G401.6 (cell line): ENCODE results near the gene CCL25.
"Not testable (repeated sequence)": the region's sequence is repeated elsewhere in the genome, so short reads cannot be mapped to it uniquely, and the experiment has no call there.

ENCODE experiments used
- FAIRE-seq: peaks from 2 replicates; lab custom pipeline; 2012; peaks lifted over from hg19 to GRCh38; lab: Jason Lieb, UNC

Gene CCL25

DNA sequence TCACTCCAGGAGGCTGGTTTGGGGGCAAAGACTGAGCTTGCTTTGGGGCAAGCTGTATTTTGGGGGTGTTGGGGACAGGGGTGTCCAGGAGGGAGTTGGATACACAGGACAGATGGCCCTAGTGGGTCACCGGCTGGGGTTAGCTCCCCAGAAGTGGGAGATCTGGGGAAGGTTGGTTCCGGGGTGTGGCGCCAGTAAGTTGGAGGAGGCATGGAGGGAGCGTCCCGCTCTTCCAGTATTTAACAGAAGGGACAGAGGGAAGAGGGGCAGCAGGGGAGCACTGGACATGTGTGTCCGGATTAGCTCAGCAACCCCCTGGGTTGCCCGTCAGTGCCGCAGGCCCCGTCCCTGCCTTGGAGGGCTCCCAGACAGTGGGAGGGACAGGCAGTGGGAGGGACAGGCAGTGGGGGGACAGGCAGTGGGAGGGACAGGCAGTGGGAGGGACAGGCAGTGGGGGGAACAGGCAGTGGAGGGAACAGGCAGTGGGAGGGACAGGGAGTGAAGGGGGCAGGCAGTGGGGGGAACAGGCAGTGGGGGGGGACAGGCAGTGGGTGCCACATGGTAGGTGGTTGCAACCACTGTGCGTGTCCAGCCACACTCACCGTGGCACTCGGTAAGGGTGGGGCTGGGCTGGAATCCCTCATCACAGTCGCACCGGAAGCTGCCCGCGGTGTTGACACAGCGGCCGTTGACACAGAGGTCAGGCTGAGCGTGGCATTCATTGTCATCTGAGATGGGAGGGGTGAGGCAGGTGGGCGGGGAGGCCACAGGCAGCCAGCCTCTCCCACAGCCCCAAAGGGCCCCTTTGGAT is 33.2 kb downstream of the CCL25 start:
- no peak for FAIRE-seq

DNA sequence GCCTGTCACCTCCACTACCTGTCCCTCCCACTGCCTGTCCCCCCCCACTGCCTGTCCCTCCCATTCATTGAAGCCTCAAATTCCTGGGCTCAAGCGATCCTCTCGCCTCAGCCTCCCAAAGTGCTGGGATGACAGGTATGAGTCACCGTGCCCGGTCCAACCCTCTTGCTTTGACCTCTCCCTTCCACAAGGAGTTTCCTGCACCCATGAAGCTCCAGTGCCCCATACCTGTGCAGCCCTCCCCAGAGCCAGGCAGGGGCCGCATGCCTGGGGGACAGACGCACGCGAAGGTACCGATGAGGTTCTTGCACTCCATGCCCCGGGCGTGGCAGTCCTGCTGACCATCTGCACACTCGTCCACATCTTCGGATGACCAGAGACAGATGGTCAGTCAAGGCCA is 34.3 kb downstream of the CCL25 start:
- FAIRE-seq: no peak

DNA sequence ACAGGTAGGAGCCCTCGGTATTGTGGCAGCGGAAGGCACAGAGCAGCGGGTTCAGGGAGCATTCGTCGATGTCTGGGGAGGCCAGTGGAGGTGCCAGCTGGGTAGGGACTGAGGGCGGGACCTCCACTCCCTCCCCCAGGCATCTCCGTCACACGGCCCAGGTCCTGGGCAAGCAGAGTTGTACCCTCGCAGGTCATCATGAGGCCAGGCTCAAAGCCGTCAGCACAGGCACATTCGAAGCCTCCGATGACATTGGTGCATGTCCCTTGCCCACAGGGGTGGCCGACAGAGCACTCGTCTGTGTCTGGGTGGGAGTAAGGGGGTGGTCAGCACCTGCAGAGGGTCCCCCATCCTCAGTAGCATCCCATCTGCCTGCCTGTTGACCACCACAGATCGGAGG is 35.3 kb downstream of the CCL25 start:
- FAIRE-seq: no peak

GRCh38 chr19:8088752-8089663 is 36.4 kb downstream of the CCL25 start:
- FAIRE-seq: no peak

- no peak for FAIRE-seq
These were observed 37.4 kb downstream of the CCL25 start for GRCh38 chr19:8089664-8090601.

- FAIRE-seq: no peak
These were observed 38.4 kb downstream of the CCL25 start for GRCh38 chr19:8090950-8091349.

- no peak for FAIRE-seq
These were observed 41.2 kb downstream of the CCL25 start for GRCh38 chr19:8093740-8094139.

DNA sequence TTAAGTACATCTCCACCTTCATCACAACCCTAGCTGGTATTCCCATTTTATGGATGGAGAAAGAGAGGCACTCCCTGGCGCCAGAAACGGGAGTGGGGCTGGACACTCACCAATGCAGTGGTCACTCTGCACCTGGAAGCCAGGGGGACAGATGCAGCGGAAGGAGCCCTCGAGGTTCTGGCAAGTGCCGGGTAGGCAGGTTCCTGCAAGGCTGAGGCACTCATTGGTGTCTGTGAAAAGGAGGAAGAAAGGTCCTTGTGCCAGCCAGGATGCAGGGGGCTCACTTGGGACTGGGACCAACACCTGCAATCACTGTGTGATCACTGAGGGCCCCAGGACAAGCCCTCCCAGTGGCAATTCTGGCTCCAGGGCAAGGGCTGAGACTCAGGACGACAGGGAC is 41.8 kb downstream of the CCL25 start:
- no peak for FAIRE-seq

DNA sequence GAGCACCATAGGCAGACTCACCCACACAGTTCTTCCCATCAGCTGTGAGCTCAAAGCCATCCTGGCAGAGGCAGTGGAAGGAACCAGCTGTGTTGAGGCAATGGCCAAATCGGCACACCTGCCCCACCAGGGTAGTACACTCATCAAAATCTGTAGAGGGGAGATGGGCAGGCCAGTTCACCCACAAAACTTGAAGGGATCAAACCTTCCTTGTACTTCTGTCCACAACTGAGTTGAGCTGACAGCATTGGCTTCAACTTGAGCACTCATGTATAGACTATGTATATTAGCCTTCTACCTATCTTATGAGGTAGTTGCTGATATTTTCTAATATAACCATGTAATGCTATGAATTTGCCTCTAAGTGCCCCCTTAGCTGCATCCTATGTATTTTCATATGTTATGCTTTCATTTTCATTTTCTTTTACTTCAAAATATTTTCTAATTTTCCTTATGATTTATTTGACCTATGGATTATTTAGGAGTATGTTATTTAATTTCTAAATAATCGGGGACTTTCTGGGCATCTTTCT is 42.9 kb downstream of the CCL25 start:
- FAIRE-seq: no peak

DNA sequence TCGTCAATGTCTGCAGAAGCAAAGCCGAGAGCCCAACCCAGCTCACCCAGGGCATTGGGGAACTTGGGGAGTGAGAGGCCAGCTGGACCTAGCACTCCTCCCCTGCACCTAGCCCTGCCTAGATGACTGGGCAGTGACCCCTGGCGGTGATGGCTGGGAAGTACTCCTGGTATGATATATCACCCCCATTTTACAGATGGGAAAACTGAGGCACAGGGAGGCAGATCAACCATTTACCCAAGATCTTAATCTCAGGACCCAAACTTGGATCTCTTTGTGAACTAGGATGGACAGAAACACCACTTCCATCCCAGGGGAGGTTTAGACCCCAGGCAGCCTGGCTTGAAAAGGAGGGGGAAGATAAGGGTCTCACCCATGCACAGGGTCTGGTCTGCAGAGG is 43.5 kb downstream of the CCL25 start:
- FAIRE-seq: no peak

GRCh38 chr19:8097198-8097597 is 44.6 kb downstream of the CCL25 start:
- no peak for FAIRE-seq

DNA sequence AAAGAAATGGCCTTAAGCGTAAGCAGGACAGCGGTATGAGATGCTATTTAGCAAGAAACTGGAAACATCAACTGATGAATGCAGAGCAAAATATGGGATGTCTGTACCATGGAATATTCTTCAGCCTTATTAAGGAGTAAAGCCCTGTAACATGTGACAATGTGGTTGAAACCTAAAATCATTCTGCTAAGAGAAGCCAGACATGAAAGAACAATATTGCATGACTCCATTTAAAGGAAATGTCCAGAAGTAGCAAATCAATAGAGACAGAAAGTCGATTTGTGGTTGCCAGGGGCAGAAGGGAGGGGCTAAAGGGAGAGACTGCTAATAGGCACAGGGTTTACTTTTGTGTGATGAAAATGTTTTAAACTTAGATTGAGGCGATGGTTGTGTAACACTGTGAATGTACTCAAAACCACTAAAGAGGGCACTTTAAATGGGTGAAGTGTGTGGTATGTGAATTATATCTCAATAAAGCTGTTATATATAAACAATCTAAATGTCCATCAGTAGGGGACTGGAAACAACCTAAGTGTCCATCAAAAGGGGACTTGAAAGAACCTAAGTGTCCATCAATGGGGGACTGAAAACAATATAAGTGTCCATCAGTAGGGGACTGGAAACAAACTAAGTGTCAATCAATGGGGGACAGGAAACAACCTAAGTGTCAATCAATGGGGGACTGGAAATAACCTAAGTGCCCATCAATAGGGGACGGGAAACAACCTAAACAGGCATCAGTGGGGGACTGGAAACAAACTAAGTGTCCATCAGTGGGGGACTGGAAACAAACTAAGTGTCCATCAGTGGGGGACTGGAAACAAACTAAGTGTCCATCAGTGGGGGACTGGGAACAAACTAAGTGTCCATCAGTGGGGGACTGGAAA is 45.4 kb downstream of the CCL25 start:
- FAIRE-seq: no peak

DNA sequence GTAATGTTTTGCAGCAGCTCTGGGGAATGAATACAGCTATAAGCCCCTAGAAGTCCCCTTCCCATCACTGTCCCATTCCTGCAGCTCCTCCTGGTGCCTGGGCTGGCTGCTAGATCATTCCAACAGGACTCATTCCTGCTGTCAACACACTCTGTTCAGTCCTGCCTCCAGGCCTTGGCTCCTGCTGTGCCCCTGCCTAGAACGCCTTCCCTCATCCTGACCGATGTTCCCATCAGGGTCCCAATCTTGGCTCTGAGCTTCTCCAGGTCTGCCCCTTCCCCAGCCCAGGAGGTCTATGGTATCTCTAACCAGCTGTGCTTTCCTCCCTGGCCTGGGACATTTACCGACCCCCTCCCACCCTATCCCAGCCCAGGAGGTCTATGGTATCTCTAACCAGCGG is 48.8 kb downstream of the CCL25 start:
- no peak for FAIRE-seq

- FAIRE-seq: not testable (repeated sequence)
These were observed 49.4 kb downstream of the CCL25 start for GRCh38 chr19:8101910-8102309.

- FAIRE-seq: no peak
These were observed 52.9 kb downstream of the CCL25 start for GRCh38 chr19:8105471-8105870.

GRCh38 chr19:8107301-8107903 is 54.8 kb downstream of the CCL25 start:
- FAIRE-seq: no peak

DNA sequence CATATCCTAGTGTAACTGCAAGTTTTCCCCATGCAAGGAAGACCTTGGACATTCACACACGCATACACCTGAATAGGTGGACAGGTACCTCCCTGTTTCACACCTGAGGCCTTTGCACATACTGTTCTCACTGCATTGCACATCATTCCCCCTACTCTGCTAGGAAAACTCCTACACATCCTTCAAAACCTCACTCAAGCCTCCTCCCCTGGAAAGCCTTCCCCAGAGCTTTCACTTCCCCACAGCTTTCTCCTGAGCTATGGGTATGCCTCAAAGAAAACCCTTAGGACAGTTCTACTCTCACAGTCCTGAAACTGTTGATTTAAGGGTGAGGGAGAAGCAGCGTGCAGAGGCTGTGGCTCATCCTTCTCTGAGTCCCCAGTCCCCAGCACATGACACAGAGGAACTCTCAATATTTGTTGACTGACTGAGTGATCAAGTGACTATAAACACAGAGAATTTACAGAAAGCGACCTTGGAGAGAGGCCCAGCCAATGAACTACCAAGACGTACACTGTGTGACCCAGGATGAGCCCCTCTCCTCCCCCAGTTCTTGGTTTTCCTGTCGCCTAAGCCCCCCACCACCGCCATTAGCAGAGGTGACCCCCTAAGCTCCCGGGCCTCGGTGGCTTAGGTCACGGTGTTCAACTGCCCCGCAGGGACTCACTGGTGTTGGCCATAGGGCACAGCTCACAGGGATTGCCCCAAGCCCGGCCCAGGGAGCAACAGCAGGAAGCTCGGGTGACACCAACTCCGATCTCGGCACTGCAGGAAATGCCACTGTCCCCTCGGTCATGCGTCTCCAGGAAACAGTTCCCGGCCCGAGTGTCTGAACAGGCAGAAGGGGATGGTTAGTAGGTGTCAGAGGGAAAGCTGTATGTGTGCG is 56.2 kb downstream of the CCL25 start:
- no peak for FAIRE-seq

- no peak for FAIRE-seq
These were observed 56.9 kb downstream of the CCL25 start for GRCh38 chr19:8109455-8109854.

- FAIRE-seq: no peak
These were observed 57.5 kb downstream of the CCL25 start for GRCh38 chr19:8109890-8110662.
